ENCODE measurements around the gene PNMT. TPM values are rescaled to one million over a fixed set of nuclear protein-coding genes. Genes with fewer than 3 reads are reported as not detected.

PNMT gene, protein sequence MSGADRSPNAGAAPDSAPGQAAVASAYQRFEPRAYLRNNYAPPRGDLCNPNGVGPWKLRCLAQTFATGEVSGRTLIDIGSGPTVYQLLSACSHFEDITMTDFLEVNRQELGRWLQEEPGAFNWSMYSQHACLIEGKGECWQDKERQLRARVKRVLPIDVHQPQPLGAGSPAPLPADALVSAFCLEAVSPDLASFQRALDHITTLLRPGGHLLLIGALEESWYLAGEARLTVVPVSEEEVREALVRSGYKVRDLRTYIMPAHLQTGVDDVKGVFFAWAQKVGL
- not detected in 2 replicates for total RNA-seq

- no peak for DNase-seq (ENCODE audit: extremely low read depth, low read depth, low spot score)
Measured at GRCh38 chr17:39667945-39668924, at the start of gene PNMT. PNMT (plus strand) TSS chr17:39668453; CDS start chr17:39668476, 23 bp downstream.

DNA sequence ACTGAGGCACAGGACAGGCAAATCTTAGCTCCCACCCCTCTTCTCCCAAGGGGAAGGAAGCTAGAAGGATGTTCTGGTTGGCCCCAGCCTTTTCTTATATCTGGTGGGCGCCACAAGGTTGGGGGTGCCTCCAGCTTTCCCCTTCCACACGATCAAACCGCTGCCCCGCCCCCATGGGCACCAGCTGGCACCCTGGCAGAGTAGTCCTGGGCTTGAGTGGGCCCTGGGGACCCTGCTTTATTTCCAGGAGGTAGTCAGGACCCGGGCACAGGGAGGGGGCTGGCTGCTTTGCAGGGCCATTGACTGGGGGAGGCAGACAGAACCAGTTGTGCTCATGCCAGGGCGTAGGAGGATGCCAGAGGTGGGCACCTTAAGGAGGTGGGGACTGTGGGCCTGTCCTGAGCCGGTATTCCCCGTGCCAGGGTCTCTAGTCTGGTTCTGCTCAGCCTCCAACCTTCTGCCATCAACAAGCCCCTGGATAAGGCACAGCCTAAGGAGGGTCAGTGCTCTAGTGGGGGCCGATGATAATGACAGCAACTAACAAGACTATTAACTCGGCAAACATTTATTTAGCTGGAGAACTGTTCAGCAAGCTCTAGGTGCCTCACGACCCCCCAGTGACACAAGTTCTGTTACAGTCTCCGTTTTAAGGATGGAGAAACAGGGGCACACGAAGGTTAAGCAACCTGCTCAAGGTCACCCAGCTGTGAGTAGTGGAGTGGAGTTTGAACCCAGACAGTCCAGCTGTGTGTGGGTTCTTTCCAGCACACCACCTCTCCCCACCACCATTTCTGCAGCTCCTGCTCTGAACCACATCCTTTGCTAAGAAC, 49.1 kb upstream of the PNMT start:
- DNase-seq (ENCODE audit: extremely low read depth, low read depth, low spot score), result no peak

GRCh38 chr17:39619786-39620101, 48.5 kb upstream of the PNMT start:
- no peak for DNase-seq (ENCODE audit: extremely low read depth, low read depth, low spot score)

DNA sequence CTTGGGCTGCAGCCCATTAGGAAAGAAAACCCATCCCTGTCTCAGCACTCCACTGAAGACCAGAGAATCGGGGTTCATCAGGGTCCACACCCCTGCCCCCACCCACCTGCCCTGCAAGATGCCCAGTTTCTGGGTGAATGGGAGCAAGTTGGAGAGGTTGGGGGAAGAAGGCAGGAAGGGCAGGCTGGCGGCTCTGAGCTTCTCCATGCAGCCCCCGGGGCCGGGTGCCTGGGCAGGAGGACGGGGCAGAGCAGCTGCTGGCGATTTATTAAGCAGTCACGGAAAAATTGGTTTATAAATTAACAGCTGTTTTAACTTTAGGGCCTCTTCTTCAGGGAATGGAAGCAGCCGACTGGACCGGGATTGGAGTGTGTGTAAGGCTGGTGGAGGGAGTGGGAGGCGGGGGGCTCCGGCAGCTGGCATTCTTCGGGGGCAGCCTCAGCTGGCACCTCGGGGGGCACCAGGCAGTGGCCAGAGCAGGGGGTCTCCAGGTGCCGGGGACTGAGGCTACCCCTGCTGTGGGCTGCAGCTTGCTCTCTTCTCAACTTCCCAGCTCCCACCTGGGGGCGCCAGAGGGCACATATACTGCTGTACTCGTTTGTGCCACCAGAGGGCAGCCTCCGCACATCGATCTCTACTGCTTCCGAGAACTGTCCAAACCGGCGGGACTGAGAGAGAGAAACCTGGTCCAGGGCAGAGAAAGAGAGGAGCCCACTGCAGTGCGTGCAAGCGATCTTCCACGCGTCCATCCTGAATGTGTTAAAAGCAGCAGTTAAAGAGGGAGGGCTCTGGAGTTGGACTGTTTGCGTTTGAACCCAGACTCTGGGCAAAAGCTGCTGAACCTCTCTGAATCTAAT, 46.5 kb upstream of the PNMT start:
- DNase-seq (ENCODE audit: extremely low read depth, low read depth, low spot score), result peak; percentile 39

- no peak for DNase-seq (ENCODE audit: extremely low read depth, low read depth, low spot score)
Measured at GRCh38 chr17:39622380-39623006, 45.8 kb upstream of the PNMT start.

DNA sequence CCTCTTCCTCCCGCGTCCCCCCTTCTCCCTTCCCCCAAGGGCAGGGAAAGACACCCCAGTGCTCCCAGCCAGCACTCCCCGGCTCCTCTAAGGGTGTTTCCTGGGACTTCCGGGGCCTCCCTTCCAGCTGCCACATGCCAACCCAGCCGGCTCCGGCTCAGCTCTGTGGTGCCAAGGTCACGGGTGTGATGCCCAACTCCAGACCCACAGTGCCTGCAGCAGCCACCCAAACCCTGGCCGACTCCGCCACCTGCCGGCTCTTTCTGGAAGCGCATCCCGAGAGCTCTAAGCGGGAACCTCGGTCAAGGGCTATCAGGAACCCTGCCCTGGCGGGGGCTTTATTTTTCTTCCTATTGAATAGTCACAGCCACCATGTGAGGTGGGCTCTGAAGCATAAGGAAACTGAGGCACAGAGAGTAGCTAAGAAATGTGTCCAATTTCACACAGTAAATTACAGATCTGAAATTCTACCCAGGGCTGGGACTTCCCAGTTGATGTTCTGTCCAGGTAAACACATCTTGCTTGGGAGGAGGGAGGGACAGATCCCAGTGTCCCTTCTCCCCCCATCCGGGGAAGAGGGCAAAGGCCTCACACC, 44.8 kb upstream of the PNMT start:
- no peak for DNase-seq (ENCODE audit: extremely low read depth, low read depth, low spot score)

GRCh38 chr17:39624313-39624712, 43.9 kb upstream of the PNMT start:
- no peak for DNase-seq (ENCODE audit: extremely low read depth, low read depth, low spot score)

DNA sequence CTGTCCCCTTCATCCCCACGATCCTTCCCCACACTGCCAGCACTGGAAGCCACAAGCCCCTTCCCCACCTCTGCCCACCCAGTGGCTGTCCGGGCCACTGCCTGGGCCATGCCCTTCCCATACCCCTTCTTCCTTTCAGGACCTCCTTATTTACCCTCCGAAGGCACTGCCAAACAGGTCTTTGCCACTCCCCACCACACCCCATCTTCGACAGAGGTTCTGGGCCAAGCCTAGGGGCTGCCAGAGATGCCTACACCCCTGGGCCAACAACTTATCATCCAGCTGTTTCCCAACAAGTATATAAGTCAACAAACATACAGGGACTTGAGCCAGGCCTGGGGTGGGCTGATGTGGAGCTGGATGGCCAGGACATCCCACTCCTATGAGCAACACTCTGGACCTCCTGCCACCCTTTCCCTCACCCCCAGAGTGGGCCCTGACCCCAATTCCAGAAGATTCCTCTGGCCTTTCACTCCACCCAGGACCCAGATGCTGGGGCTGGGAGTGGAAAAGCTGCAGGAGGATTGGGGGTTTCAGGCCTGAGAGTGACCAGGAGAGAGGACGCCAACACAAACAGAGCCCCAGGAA, 43.0 kb upstream of the PNMT start:
- DNase-seq (ENCODE audit: extremely low read depth, low read depth, low spot score), result no peak

DNA sequence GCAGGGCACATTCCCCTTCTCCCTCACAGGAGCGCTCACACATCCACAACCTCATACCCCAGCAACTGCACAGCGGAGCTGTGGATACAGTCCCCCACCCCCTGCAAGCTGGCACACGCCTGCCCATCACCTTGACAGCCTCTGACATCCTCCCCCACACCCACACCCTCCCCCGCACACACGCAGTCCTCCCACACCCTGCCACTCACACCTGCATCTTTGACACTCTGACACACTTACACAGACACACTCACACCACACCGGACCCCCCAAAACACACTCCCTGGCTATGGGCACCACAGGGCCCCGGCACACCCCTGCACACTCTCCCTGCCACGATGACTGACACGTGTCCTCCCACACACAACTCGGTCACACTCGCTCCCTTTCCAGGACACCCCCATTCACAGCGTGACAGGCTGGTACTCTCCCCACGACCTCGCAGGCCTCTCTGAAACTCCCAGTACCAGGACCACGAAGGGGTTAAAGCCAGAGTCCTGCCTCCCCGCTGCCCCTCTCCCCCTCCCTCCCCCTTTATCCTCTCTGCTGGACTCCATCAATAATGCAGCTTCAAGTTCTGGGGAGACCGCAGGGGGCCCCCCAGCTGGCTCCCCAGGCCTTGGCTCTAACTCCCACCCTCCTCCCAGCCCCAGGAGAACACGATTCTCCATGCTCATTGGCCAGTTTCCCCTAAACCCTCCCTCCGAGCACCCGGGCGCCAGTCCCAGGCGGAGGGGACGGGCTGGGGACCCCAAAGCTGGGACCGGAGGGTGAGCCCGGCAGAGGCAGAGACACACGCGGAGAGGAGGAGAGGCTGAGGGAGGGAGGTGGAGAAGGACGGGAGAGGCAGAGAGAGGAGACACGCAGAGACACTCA, 41.8 kb upstream of the PNMT start, which contains the start of gene PPP1R1B:
PPP1R1B (plus strand) TSS at position 782 of the 876 bp plus-strand sequence. CDS start 441 bp downstream, outside the sequence.
- DNase-seq (ENCODE audit: extremely low read depth, low read depth, low spot score), result no peak

DNA sequence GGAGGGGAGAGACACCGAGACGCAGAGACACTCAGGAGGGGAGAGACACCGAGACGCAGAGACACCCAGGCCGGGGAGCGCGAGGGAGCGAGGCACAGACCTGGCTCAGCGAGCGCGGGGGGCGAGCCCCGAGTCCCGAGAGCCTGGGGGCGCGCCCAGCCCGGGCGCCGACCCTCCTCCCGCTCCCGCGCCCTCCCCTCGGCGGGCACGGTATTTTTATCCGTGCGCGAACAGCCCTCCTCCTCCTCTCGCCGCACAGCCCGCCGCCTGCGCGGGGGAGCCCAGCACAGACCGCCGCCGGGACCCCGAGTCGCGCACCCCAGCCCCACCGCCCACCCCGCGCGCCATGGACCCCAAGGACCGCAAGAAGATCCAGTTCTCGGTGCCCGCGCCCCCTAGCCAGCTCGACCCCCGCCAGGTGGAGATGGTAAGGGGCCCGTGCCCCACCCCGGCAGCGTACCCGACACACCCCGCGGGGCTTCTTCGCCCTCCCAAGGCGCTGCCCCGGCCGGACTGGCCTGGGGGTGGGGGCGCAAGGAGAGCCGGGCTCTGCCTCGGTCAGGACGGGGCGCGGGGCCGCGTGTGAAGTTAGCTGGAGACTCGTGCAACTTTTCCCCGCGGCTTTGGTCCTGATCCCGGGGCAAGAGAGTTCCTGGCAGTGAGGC, 41.1 kb upstream of the PNMT start:
- DNase-seq (ENCODE audit: extremely low read depth, low read depth, low spot score), result no peak

- no peak for DNase-seq (ENCODE audit: extremely low read depth, low read depth, low spot score)
Measured at GRCh38 chr17:39627712-39628516, 40.3 kb upstream of the PNMT start.

DNA sequence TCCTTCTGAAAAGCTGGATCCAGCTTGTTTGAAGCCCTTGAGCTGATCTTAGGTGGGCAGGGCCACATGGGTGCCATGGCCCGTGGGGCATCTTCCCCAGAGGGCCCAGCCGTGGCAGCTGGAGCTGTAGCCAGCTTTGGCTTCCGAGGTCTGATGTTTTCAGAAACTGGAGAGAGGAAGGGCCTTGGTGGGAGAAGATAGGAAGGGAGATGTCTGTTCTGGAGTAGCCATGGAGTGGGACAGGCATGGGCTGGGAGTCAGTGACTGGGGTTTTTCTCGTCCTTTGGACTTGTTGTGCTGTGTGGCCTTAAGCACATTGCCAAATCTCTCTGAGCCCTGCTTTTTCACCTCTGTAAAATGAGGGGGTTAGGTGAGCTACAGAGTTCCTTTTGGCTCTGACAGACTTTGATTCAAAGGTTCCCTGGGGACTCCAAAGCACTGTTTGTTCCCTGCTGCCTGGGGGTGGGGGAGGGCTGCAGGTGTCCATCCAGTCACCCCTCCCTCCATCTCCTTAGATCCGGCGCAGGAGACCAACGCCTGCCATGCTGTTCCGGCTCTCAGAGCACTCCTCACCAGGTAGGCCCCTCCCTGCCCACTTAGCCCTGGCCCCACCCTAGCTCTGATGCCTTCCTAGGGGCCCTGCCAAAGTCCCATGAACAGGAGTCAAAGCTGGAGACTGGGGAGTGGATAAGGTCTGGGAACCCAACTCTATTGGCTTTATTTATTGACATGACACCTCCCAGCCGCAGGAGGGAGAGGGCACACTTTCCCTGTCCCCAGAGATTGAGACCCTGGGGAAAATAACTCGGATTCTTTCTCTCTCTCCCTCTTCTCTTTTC, 39.4 kb upstream of the PNMT start:
- DNase-seq (ENCODE audit: extremely low read depth, low read depth, low spot score), result no peak

GRCh38 chr17:39629494-39629880, 38.8 kb upstream of the PNMT start:
- DNase-seq (ENCODE audit: extremely low read depth, low read depth, low spot score), result no peak

- DNase-seq (ENCODE audit: extremely low read depth, low read depth, low spot score), result no peak
Measured at GRCh38 chr17:39629898-39630297, 38.4 kb upstream of the PNMT start.

- no peak for DNase-seq (ENCODE audit: extremely low read depth, low read depth, low spot score)
Measured at GRCh38 chr17:39631403-39631802, 36.9 kb upstream of the PNMT start.

Measured in glomerular endothelial cell (primary cell).